Calu3 (cell line): Measurements from ENCODE around the gene TRIO. TPM values are rescaled to one million over a fixed set of nuclear protein-coding genes. Genes with fewer than 3 reads are reported as not detected.

Experiments used
- BruUV-seq: library from RNA; stranded (reverse); fragments of 400-500 nt; replicated peaks from 2 replicates; lab custom pipeline; 2021; lab: Mats Ljungman, UMichigan
- CTCF ChIA-PET: fragments of 300-600 bp; sonication (Branson Sonifier 250); formaldehyde crosslinking; loops from one replicate; lab custom pipeline; 2022; ENCODE audit warnings: antibody characterized with exemption; lab: Charles Lee
- DNase-seq: peaks from one replicate; pipeline ENCODE4 v3.0.0; 2022
- H3K27ac Mint-ChIP-seq: one replicate; pipeline ENCODE4 v1.8.0; 2022; ENCODE audit warnings: mixed read lengths; ENCODE audit not compliant: unreplicated experiment
- H3K27me3 Mint-ChIP-seq: one replicate; pipeline ENCODE4 v1.8.0; 2022; ENCODE audit warnings: mixed read lengths; ENCODE audit not compliant: unreplicated experiment
- H3K36me3 Mint-ChIP-seq: one replicate; pipeline ENCODE4 v1.8.0; 2022; ENCODE audit warnings: mild to moderate bottlenecking, moderate library complexity, mixed read lengths; ENCODE audit not compliant: insufficient read depth, unreplicated experiment
- H3K4me1 Mint-ChIP-seq: one replicate; pipeline ENCODE4 v1.8.0; 2022; ENCODE audit warnings: mild to moderate bottlenecking, low read depth, mixed read lengths; ENCODE audit not compliant: unreplicated experiment
- H3K4me3 Mint-ChIP-seq: one replicate; pipeline ENCODE4 v1.8.0; 2022; ENCODE audit warnings: mild to moderate bottlenecking, low read depth, moderate library complexity, mixed read lengths; ENCODE audit not compliant: unreplicated experiment
- H3K9me3 Mint-ChIP-seq: one replicate; pipeline ENCODE4 v1.8.0; 2022; ENCODE audit warnings: low read depth, mixed read lengths; ENCODE audit not compliant: unreplicated experiment
- intact Hi-C: fragments of 100-400 bp; cut with micrococcal nuclease; formaldehyde crosslinking; loops from one replicate; pipeline ENCODE4 v1.10.0; 2022; ENCODE audit not compliant: unreplicated experiment
- total RNA-seq: library from RNA; stranded (reverse); gene quantifications from 2 replicates; pipeline ENCODE4 v1.2.3, GENCODE V29; 2022
- TF ChIP-seq, protein P1 (sequence below): fragments of 200-600 bp; IDR thresholded peaks from one replicate; pipeline ENCODE4 v1.8.0; 2022; ENCODE audit warnings: antibody characterized with exemption; ENCODE audit not compliant: unreplicated experiment

The TRIO gene
- total RNA-seq, 1 experiment from 2014 or later = 183 TPM

DNA sequence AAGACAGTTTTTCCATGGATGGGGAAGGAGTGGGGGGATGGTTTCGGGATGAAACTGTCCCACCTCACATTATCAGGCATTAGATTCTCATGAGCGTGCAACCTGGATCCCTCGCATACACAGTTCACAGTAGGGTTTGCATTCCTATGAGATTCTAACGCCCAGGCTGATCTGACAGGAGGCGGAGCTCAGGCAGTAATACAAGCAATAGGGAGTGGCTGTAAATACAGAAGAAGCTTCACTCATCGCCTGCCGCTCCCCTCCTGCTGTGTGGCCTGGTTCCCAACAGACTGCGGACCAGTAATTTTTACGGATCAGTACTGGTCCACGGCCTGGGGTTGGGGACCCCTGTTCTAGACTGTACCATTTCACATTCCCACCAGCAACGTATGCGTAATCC lies 370.1 kb downstream of the TRIO start:
- H3K36me3 Mint-ChIP-seq = peaks cover 7% of the 10 kb centered on the region
- TF ChIP-seq, protein P1, sequence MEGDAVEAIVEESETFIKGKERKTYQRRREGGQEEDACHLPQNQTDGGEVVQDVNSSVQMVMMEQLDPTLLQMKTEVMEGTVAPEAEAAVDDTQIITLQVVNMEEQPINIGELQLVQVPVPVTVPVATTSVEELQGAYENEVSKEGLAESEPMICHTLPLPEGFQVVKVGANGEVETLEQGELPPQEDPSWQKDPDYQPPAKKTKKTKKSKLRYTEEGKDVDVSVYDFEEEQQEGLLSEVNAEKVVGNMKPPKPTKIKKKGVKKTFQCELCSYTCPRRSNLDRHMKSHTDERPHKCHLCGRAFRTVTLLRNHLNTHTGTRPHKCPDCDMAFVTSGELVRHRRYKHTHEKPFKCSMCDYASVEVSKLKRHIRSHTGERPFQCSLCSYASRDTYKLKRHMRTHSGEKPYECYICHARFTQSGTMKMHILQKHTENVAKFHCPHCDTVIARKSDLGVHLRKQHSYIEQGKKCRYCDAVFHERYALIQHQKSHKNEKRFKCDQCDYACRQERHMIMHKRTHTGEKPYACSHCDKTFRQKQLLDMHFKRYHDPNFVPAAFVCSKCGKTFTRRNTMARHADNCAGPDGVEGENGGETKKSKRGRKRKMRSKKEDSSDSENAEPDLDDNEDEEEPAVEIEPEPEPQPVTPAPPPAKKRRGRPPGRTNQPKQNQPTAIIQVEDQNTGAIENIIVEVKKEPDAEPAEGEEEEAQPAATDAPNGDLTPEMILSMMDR = no peak
- no peaks in the 10 kb centered on the region for H3K4me1 Mint-ChIP-seq
- no peak overlapping the region for H3K4me3 Mint-ChIP-seq
- intact Hi-C loops = no loop called here
- DNase-seq = no peak
- no peaks in the 10 kb centered on the region for H3K27me3 Mint-ChIP-seq
- TSS peak; percentile 16 for BruUV-seq
- CTCF ChIA-PET = interaction anchor here (0.7 kb wide), 1 partner anchor 126 kb away, joined by 3 read pairs; no protein-coding TSS in a partner anchor
- H3K27ac Mint-ChIP-seq = no peak overlapping the region
- peaks cover 3% of the 10 kb centered on the region for H3K9me3 Mint-ChIP-seq

DNA sequence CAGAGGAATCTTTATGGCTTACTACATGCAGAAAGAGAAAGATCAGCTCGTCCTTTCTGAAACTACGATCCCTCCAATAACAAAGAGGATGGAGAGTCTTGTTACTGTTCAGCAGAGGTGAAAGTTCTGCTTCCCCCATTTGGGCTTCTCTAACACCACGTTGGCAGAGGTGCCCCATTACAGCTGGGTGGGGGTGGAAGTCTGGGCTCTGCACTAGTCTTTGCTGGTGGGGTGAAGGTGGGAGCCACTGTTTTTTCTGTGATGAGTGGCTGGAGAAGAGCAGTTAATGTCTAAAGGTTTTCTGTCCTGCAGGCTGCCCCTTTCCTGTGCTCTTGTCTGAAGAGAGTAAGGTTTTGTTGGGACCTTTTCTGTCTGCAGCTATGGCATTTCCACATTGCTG lies 373.8 kb downstream of the TRIO start:
- DNase-seq = no peak
- Mint-ChIP-seq H3K36me3 (peaks cover 3% of the 10 kb centered on the region), H3K4me3 (no peak overlapping the region), H3K27me3 (no peaks in the 10 kb centered on the region), H3K9me3 (peaks cover 3% of the 10 kb centered on the region), H3K4me1 (no peaks in the 10 kb centered on the region), H3K27ac (no peak overlapping the region)
- intact Hi-C loops = no loop called here
- BruUV-seq = no TSS peak
- CTCF ChIA-PET = no interaction called here
- TF ChIP-seq, protein P1 = no peak

DNA sequence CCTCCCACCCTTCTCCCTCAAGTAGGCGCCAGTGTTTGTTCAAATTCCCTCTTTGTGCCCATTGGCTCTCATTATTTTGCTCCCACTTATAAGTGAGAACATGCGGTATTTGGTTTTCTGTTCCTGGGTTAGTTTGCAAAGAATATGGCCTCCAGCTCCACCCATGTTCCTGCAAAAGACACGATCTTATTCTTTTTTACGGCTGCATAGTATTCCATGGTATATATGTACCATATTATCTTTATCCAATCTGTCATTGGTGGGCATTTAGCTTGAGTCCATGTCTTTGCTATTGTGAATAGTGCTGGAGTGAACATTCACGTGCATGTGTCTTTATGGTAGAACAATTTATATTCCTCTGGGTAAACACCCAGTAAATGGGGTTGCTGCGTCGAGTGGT lies 375.5 kb downstream of the TRIO start:
- intact Hi-C loops = no loop called here
- DNase-seq = no peak
- Mint-ChIP-seq H3K4me3 (no peak overlapping the region), H3K27ac (no peak overlapping the region), H3K9me3 (peaks cover 3% of the 10 kb centered on the region), H3K27me3 (no peaks in the 10 kb centered on the region), H3K36me3 (no peaks in the 10 kb centered on the region), H3K4me1 (no peaks in the 10 kb centered on the region)
- CTCF ChIA-PET = no interaction called here
- TF ChIP-seq, protein P1 = no peak
- BruUV-seq = no TSS peak

DNA sequence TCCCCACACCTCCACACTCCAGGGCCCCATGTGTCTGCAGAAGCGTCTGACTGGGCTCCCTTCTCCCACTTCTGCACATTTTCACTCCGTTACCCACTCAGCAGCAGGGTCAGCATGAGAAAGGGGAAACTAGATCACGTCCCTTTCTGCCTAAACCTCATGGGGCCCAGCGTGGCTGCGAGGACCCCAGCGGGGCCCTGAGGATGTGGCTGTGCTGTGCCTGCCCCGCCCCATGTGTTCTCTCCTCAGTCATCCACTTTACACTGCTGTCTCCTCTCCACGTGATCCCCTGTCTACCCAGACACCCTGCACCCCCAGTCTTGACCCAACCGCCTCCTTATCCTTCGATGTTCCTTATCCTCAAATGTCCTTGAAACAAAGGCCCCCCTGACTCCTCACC lies 378.6 kb downstream of the TRIO start:
- H3K4me1 Mint-ChIP-seq = no peaks in the 10 kb centered on the region
- no peaks in the 10 kb centered on the region for H3K27me3 Mint-ChIP-seq
- DNase-seq = no peak
- H3K36me3 Mint-ChIP-seq = no peaks in the 10 kb centered on the region
- CTCF ChIA-PET = interaction anchor here (0.7 kb wide), 1 partner anchor 93 kb away, joined by 5 read pairs; no protein-coding TSS in a partner anchor
- intact Hi-C loops = no loop called here
- no peak overlapping the region for H3K27ac Mint-ChIP-seq
- H3K4me3 Mint-ChIP-seq = no peak overlapping the region
- no peaks in the 10 kb centered on the region for H3K9me3 Mint-ChIP-seq
- no TSS peak for BruUV-seq
- TF ChIP-seq, protein P1 = no peak
